ENCODE results near the gene TSPAN16. TPM values are rescaled to one million over a fixed set of nuclear protein-coding genes. Genes with fewer than 3 reads are reported as not detected.

The TSPAN16 gene
- total and polyA plus RNA-seq, 8 donors, result 0.26 TPM; not detected in 7

DNA sequence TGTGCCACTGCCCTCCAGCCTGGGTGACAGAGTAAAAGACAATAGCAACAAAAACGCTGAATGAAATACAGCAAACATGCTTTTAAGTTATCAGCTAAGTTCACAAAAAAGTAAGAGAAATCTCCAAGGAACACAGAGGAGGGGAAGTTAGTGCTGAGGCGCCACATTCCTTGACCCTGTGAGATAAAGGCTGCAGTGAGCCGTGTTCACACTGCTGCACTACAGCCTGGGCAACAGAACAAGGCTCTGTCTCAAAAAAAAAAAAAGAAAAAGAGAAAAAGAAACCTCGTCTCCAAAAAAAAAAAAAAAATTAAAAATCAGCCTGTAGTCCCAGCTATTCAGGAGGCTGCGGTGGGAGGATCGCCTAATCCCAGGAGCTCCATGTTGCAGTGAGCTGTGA is 17.3 kb upstream of the TSPAN16 start:
- Histone ChIP-seq H3K27ac (no peak overlapping the region), H3K9me3 (no peaks in the 10 kb centered on the region), H3K36me3 (no peaks in the 10 kb centered on the region), H3K27me3 (peaks cover 0 to 52% of the 10 kb centered on the region in 2 donors), H3K4me3 (no peak overlapping the region), H3K4me1 (peaks cover 0 to 14% of the 10 kb centered on the region in 2 donors)
- intact Hi-C loops (cut with DNase I), result no loop called here
- ATAC-seq, result no peak
- no peak for DNase-seq
- TF ChIP-seq, protein P1, sequence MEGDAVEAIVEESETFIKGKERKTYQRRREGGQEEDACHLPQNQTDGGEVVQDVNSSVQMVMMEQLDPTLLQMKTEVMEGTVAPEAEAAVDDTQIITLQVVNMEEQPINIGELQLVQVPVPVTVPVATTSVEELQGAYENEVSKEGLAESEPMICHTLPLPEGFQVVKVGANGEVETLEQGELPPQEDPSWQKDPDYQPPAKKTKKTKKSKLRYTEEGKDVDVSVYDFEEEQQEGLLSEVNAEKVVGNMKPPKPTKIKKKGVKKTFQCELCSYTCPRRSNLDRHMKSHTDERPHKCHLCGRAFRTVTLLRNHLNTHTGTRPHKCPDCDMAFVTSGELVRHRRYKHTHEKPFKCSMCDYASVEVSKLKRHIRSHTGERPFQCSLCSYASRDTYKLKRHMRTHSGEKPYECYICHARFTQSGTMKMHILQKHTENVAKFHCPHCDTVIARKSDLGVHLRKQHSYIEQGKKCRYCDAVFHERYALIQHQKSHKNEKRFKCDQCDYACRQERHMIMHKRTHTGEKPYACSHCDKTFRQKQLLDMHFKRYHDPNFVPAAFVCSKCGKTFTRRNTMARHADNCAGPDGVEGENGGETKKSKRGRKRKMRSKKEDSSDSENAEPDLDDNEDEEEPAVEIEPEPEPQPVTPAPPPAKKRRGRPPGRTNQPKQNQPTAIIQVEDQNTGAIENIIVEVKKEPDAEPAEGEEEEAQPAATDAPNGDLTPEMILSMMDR (IDR thresholded peaks at IDR 0.05), result no peak

DNA sequence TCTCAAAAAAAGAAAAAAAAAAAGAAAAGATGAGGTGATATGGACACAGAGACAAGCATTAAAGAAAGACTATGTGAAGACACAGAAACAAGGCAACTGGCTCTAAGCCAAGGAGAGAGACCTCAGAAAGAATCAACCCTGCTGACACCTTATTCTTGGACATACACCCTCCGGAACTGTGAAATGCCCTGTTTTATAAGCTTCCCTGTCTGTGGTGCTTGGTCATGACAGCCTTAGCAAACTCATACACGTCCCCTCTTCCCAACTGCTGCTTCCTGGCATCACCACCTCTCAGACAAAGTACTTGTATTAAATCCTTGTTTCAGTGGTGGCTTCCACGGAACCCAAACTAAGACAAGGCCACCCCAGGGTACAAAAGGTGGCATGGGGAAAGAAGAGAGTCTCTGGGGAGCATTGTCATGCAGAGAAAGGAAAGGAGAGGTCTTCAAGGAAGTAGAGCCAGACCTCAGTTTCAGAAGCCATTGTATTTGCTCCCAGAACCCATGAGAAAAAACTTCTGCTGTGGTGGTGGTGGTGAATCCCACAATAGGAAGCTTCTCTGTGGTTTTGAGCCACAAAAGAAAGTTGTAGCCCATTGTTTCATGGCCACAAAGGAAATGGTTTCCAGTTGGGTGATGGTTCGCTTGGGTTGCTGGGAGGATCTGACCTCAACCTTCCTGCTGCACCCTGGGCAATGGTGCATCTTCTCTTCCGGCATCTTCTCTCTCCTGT is 16.3 kb upstream of the TSPAN16 start:
- intact Hi-C loops (cut with DNase I), result loop anchor here in 1 of 2 donors (10.0 kb wide), 1 partner anchor 145 kb away; no protein-coding TSS in a partner anchor
- no peak for ATAC-seq

DNA sequence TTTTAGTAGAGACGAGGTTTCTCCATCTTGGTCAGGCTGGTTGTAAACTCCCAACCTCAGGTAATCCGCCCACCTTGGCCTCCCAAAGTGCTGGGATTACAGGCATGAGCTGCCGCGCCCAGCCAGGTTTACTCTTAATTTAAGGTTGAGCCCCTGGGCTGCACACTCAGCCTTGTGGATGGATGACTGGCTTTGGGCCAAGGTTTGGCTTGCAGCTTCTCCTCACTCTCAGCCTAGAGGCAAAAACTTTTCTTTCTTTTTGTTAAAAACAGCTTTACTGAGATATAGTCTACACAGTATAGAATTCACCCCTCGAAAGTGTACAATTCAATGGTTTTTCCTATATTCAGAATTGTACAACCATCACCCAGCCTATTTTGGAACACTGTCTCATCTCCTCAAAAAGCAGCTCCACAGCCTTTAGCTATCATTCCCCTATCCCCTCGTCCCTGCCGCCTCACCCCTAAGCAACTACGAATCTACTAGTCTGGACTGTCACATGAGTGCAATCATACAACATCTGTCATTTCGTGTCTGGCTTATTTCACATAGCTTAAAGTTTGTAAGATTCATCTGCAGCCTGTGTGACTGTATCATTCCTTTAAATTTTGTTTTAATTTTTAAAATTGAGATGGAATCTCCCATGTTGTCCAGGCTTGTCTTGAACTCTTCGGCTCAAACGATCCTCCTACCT is 14.5 kb upstream of the TSPAN16 start:
- no peaks in the 10 kb centered on the region for H3K9me3 ChIP-seq
- ATAC-seq (no peak), DNase-seq (peak in 1 of 4 donors; percentile 35)
- H3K27ac ChIP-seq, result no peak overlapping the region
- peaks cover 0 to 20% of the 10 kb centered on the region in 2 donors for H3K4me1 ChIP-seq
- intact Hi-C loops (cut with DNase I), result loop anchor here in 1 of 2 donors (10.0 kb wide), 1 partner anchor 147 kb away; no protein-coding TSS in a partner anchor
- TF ChIP-seq, protein P1 (IDR thresholded peaks at IDR 0.05), result no peak
- no peak overlapping the region for H3K4me3 ChIP-seq
- no peaks in the 10 kb centered on the region for H3K36me3 ChIP-seq
- H3K27me3 ChIP-seq, result peaks cover 0 to 52% of the 10 kb centered on the region in 2 donors

More for the DNA sequence above, 16.3 kb upstream of the TSPAN16 start:
- peak overlapping the region in 1 of 2 donors; percentile 50 for H3K27ac ChIP-seq
- TF ChIP-seq, protein P1 (IDR thresholded peaks at IDR 0.05), result no peak
- H3K4me1 ChIP-seq, result peaks cover 0 to 14% of the 10 kb centered on the region in 2 donors
- no peak overlapping the region for H3K4me3 ChIP-seq
- peaks cover 0 to 61% of the 10 kb centered on the region in 2 donors for H3K27me3 ChIP-seq
- DNase-seq, result no peak
- H3K9me3 ChIP-seq, result no peaks in the 10 kb centered on the region
- H3K36me3 ChIP-seq, result no peaks in the 10 kb centered on the region

DNA sequence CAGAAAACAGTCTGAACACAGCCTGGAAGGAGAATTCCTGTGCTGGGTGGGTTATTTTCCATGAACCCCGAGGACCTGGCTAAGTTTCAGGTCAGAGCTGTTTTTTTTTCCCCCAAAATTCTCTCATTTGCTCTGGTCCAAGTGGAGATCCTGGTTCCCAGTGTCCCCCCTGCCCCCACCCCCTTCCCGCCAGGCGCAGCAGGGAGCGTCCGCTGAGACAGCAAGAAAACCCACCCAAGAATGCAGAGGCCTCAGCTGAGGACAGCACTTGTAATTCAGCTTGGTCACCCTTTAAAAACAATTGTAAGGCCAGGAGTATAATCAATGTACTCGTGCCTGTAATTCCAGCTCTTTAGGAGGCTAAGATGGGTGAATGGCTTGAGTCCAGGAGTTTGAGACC is 11.4 kb upstream of the TSPAN16 start:
- intact Hi-C loops (cut with DNase I), result loop anchor here in 1 of 2 donors (10.0 kb wide), 1 partner anchor 150 kb away; no protein-coding TSS in a partner anchor
- peaks cover 0 to 32% of the 10 kb centered on the region in 2 donors for H3K27me3 ChIP-seq
- no peak overlapping the region for H3K4me3 ChIP-seq
- DNase-seq (no peak), ATAC-seq (no peak)
- H3K27ac ChIP-seq, result no peak overlapping the region
- H3K36me3 ChIP-seq, result no peaks in the 10 kb centered on the region
- H3K9me3 ChIP-seq, result no peaks in the 10 kb centered on the region
- H3K4me1 ChIP-seq, result peaks cover 0 to 18% of the 10 kb centered on the region in 2 donors
- TF ChIP-seq, protein P1 (IDR thresholded peaks at IDR 0.05), result no peak
